H9 (cell line): Measurements from ENCODE around the gene SC5D. TPM values are rescaled to one million over a fixed set of nuclear protein-coding genes. Genes with fewer than 3 reads are reported as not detected.

Experiments
- DNase-seq: peaks from one replicate; pipeline ENCODE4 v3.0.0-alpha.2; 2017
- H2AFZ ChIP-seq: one replicate; pipeline ENCODE4 v1.6.1; 2013; ENCODE audit warnings: mild to moderate bottlenecking, low read length, control low read depth, moderate library complexity
- H2AK5ac ChIP-seq: 2 replicates; pipeline ENCODE4 v1.6.1; 2013; ENCODE audit warnings: low read length, control low read depth, mixed read lengths; ENCODE audit not compliant: insufficient read length
- H2BK120ac ChIP-seq: one replicate; pipeline ENCODE4 v1.6.1; 2013; ENCODE audit warnings: low read depth, mild to moderate bottlenecking, low read length, control low read depth, inconsistent platforms; ENCODE audit not compliant: poor library complexity, severe bottlenecking
- H2BK12ac ChIP-seq: 2 replicates; pipeline ENCODE4 v1.6.1; 2013; ENCODE audit warnings: low read length, control low read depth, mixed read lengths, low read depth; ENCODE audit not compliant: insufficient read length
- H2BK15ac ChIP-seq: 2 replicates; pipeline ENCODE4 v1.6.1; 2013; ENCODE audit warnings: low read depth, low read length, control low read depth
- H2BK20ac ChIP-seq: one replicate; pipeline ENCODE4 v1.6.1; 2013; ENCODE audit warnings: low read depth, mild to moderate bottlenecking, low read length, control low read depth, inconsistent platforms; ENCODE audit not compliant: poor library complexity, severe bottlenecking
- H2BK5ac ChIP-seq: 2 replicates; pipeline ENCODE4 v1.6.1; 2013; ENCODE audit warnings: low read length, control low read depth, mixed read lengths; ENCODE audit not compliant: insufficient read length
- H3K14ac ChIP-seq: 2 replicates; pipeline ENCODE4 v1.6.1; 2013; ENCODE audit warnings: low read length, control low read depth; ENCODE audit not compliant: insufficient read depth
- H3K18ac ChIP-seq: 2 replicates; pipeline ENCODE4 v1.6.1; 2013; ENCODE audit warnings: low read depth, mild to moderate bottlenecking, mixed read lengths, low read length, control low read depth; ENCODE audit not compliant: insufficient read length
- H3K23ac ChIP-seq: 2 replicates; pipeline ENCODE4 v1.6.1; 2013; ENCODE audit warnings: low read length, control low read depth, mixed read lengths, low read depth; ENCODE audit not compliant: insufficient read length
- H3K23me2 ChIP-seq: 2 replicates; pipeline ENCODE4 v1.6.1; 2013; ENCODE audit warnings: low read depth, mild to moderate bottlenecking, mixed read lengths, low read length, control low read depth; ENCODE audit not compliant: insufficient read length, poor library complexity, severe bottlenecking
- H3K27ac ChIP-seq: 2 replicates; pipeline ENCODE4 v1.5.1; 2013; ENCODE audit warnings: low read length, control low read depth, mixed read lengths, low read depth; ENCODE audit not compliant: insufficient read length
- H3K27me3 ChIP-seq: 2 replicates; pipeline ENCODE4 v1.6.1; 2013; ENCODE audit warnings: low read length, control low read depth, inconsistent platforms; ENCODE audit not compliant: insufficient read depth
- H3K4ac ChIP-seq: 2 replicates; pipeline ENCODE4 v1.6.1; 2013; ENCODE audit warnings: low read depth, mild to moderate bottlenecking, control low read depth, inconsistent platforms, low read length, moderate library complexity
- H3K4me1 ChIP-seq: 2 replicates; pipeline ENCODE4 v1.6.1; 2013; ENCODE audit warnings: low read length, control low read depth, inconsistent platforms; ENCODE audit not compliant: insufficient read depth
- H3K4me2 ChIP-seq: 2 replicates; pipeline ENCODE4 v1.6.1; 2013; ENCODE audit warnings: low read length, control low read depth, mixed read lengths; ENCODE audit not compliant: insufficient read length, insufficient read depth
- H3K56ac ChIP-seq: 2 replicates; pipeline ENCODE4 v1.6.1; 2013; ENCODE audit warnings: low read depth, mild to moderate bottlenecking, mixed read lengths, low read length, control low read depth; ENCODE audit not compliant: insufficient read length
- H3K79me1 ChIP-seq: 2 replicates; pipeline ENCODE4 v1.6.1; 2013; ENCODE audit warnings: low read depth, mild to moderate bottlenecking, moderate library complexity, low read length, control low read depth, inconsistent platforms; ENCODE audit not compliant: insufficient read depth, poor library complexity, severe bottlenecking
- H3K79me2 ChIP-seq: 2 replicates; pipeline ENCODE4 v1.6.1; 2013; ENCODE audit warnings: low read length, control low read depth, inconsistent platforms; ENCODE audit not compliant: insufficient read depth
- H3K9ac ChIP-seq: 2 replicates; pipeline ENCODE4 v1.6.1; 2013; ENCODE audit warnings: low read length, control low read depth, mixed read lengths; ENCODE audit not compliant: insufficient read length; ENCODE audit errors: extremely low read depth
- H3K9me3 ChIP-seq: one replicate; pipeline ENCODE4 v1.6.1; 2013; ENCODE audit warnings: low read depth, low read length, inconsistent platforms; ENCODE audit not compliant: control insufficient read depth
- H3T11ph ChIP-seq: one replicate; pipeline ENCODE4 v1.6.1; 2013; ENCODE audit warnings: mild to moderate bottlenecking, low read length, control low read depth, inconsistent platforms
- H4K20me1 ChIP-seq: one replicate; pipeline ENCODE4 v1.6.1; 2013; ENCODE audit not compliant: control insufficient read depth, insufficient read length, insufficient read depth
- H4K5ac ChIP-seq: 2 replicates; pipeline ENCODE4 v1.6.1; 2013; ENCODE audit warnings: low read depth, mild to moderate bottlenecking, mixed read lengths, low read length, control low read depth; ENCODE audit not compliant: insufficient read length
- H4K8ac ChIP-seq: replicated peaks from 2 replicates; pipeline ENCODE4 v1.6.1; 2013; ENCODE audit warnings: low read length, control low read depth, mixed read lengths, low read depth; ENCODE audit not compliant: insufficient read length
- H4K91ac ChIP-seq: 2 replicates; pipeline ENCODE4 v1.6.1; 2013; ENCODE audit warnings: low read depth, mild to moderate bottlenecking, moderate library complexity, mixed read lengths, low read length, control low read depth; ENCODE audit not compliant: insufficient read length
- H3K27ac Mint-ChIP-seq, 3 experiments: 2 replicates in 2 of 3; 3 replicates in 1 of 3; pipeline ENCODE4 v1.8.0; 2020 to 2021; ENCODE audit warnings: mixed read lengths in 3 of 3, mild to moderate bottlenecking in 1 of 3, moderate library complexity in 1 of 3
- H3K27me3 Mint-ChIP-seq: 2 replicates; pipeline ENCODE4 v1.8.0; 2021; ENCODE audit warnings: low read depth, mild to moderate bottlenecking, moderate library complexity, mixed read lengths
- H3K36me3 Mint-ChIP-seq, 3 experiments: 2 replicates in 2 of 3; 3 replicates in 1 of 3; pipeline ENCODE4 v1.8.0; 2020 to 2021; ENCODE audit warnings: low read depth in 3 of 3, mixed read lengths in 3 of 3; ENCODE audit not compliant: insufficient read depth in 1 of 3
- H3K4me1 Mint-ChIP-seq, 2 experiments: 2 replicates each; pipeline ENCODE4 v1.8.0; 2020; ENCODE audit warnings: mixed read lengths in 2 of 2
- H3K4me3 Mint-ChIP-seq, 2 experiments: 2 replicates in 1 of 2; 3 replicates in 1 of 2; pipeline ENCODE4 v1.8.0; 2020 to 2021; ENCODE audit warnings: mild to moderate bottlenecking in 2 of 2, mixed read lengths in 2 of 2, moderate library complexity in 1 of 2
- H3K9me3 Mint-ChIP-seq, 2 experiments: 2 replicates in 1 of 2; 3 replicates in 1 of 2; pipeline ENCODE4 v1.8.0; 2020; ENCODE audit warnings: mild to moderate bottlenecking in 2 of 2, mixed read lengths in 2 of 2, moderate library complexity in 1 of 2
- WGBS: extraction: QIAGEN DNeasy Blood & Tissue Kit; methylation state at CpG from one replicate; pipeline ENCODE4 v1.1.7; 2013; ENCODE audit warnings: missing lambda C conversion rate, low lambda C conversion rate, mixed read lengths; ENCODE audit not compliant: insufficient read length; ENCODE audit errors: extremely low coverage; 5-methylcytosine and 5-hydroxymethylcytosine counted together
- total RNA-seq: library from RNA; stranded (reverse); gene quantifications from 2 replicates; pipeline ENCODE4 v1.2.1, GENCODE V29; 2021
- TF ChIP-seq, protein P1 (sequence below): fragments of 200-600 bp; sonication (generic); conservative IDR thresholded peaks from 3 replicates; pipeline ENCODE4 v1.8.0; 2021; ENCODE audit warnings: antibody characterized with exemption, mild to moderate bottlenecking

Gene SC5D
- total RNA-seq, 1 experiment from 2014 or later: 92.0 TPM

DNA sequence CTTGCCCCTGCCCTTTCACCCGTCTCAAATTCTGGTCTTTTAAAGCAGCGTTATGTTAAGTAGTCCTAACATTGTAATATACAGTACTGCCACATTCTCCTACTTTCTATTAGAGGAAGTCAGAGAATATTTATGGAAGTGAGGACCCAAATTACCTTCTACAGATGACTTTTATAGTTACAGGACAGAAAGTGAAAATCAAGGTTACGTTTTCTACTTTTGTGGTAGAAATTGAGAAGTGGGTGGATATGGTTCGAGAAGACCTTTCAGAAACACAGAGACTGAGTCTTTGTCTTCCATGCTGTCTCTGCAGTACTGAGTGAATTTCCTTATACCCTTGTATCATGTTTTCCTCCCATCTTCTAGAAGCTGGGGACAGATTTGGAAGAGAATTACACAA, 17.1 kb downstream of the SC5D start:
- WGBS: no CpG with 5 or more reads among the region's 4 CpGs
- H4K91ac ChIP-seq: no peak overlapping the region
- peaks cover 0 to 5% of the 10 kb centered on the region in 2 experiments; a peak in 2 of 4 replicates for H3K4me1 Mint-ChIP-seq
- H4K20me1 ChIP-seq: no peaks in the 10 kb centered on the region
- TF ChIP-seq, protein P1, sequence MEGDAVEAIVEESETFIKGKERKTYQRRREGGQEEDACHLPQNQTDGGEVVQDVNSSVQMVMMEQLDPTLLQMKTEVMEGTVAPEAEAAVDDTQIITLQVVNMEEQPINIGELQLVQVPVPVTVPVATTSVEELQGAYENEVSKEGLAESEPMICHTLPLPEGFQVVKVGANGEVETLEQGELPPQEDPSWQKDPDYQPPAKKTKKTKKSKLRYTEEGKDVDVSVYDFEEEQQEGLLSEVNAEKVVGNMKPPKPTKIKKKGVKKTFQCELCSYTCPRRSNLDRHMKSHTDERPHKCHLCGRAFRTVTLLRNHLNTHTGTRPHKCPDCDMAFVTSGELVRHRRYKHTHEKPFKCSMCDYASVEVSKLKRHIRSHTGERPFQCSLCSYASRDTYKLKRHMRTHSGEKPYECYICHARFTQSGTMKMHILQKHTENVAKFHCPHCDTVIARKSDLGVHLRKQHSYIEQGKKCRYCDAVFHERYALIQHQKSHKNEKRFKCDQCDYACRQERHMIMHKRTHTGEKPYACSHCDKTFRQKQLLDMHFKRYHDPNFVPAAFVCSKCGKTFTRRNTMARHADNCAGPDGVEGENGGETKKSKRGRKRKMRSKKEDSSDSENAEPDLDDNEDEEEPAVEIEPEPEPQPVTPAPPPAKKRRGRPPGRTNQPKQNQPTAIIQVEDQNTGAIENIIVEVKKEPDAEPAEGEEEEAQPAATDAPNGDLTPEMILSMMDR: no peak
- no peak overlapping the region for H3K14ac ChIP-seq
- no peak overlapping the region for H2BK20ac ChIP-seq
- H2BK120ac ChIP-seq: no peak overlapping the region
- H3K27me3 ChIP-seq: no peaks in the 10 kb centered on the region
- no peak overlapping the region for H3K27ac Mint-ChIP-seq
- H2BK5ac ChIP-seq: no peak overlapping the region
- no peak overlapping the region for H3K56ac ChIP-seq
- no peak overlapping the region for H3K9ac ChIP-seq
- H3K79me1 ChIP-seq: no peaks in the 10 kb centered on the region
- H3K9me3 ChIP-seq: no peaks in the 10 kb centered on the region
- H3K79me2 ChIP-seq: no peaks in the 10 kb centered on the region
- no peak overlapping the region for H2AFZ ChIP-seq
- no peak for DNase-seq
- H2AK5ac ChIP-seq: no peak overlapping the region
- H3K23ac ChIP-seq: no peak overlapping the region
- no peak overlapping the region for H3K27ac ChIP-seq
- H3K4me1 ChIP-seq: no peaks in the 10 kb centered on the region
- no peak overlapping the region for H3T11ph ChIP-seq
- H3K36me3 Mint-ChIP-seq: peaks cover 35 to 56% (median 52%) of the 10 kb centered on the region in 3 experiments
- H3K27me3 Mint-ChIP-seq: no peaks in the 10 kb centered on the region
- H3K18ac ChIP-seq: no peak overlapping the region
- H2BK15ac ChIP-seq: no peak overlapping the region
- no peak overlapping the region for H3K4me3 Mint-ChIP-seq
- no peak overlapping the region for H3K4me2 ChIP-seq
- H4K5ac ChIP-seq: no peak overlapping the region
- H3K23me2 ChIP-seq: no peaks in the 10 kb centered on the region
- H2BK12ac ChIP-seq: no peak overlapping the region
- no peaks in the 10 kb centered on the region for H3K9me3 Mint-ChIP-seq
- no peak overlapping the region for H4K8ac ChIP-seq
- no peak overlapping the region for H3K4ac ChIP-seq
